GM19023 (cell line): Measurements from ENCODE around the gene OR2AG1.

Source experiments
- ATAC-seq: cut with Tn5 transposase; IDR thresholded peaks from one replicate; pipeline ENCODE4 v1.9.1; 2021; ENCODE audit warnings: mild to moderate bottlenecking, moderate library complexity; ENCODE audit not compliant: unreplicated experiment

Gene OR2AG1

GRCh38 chr11:6782720-6783119, at the start of gene OR2AG1:
Gene OR2AG1 (plus strand): TSS chr11:6783020. CDS start chr11:6785038, 2,018 bp downstream.
- ATAC-seq = no peak

GRCh38 chr11:6733326-6734275, 49.2 kb upstream of the OR2AG1 start:
- no peak for ATAC-seq

GRCh38 chr11:6734616-6735015, 48.2 kb upstream of the OR2AG1 start:
- ATAC-seq = no peak

- ATAC-seq = no peak
Observed at GRCh38 chr11:6735306-6735705, 47.5 kb upstream of the OR2AG1 start.

- no peak for ATAC-seq
Observed at GRCh38 chr11:6736495-6737121, 46.2 kb upstream of the OR2AG1 start.

GRCh38 chr11:6737872-6738466, 44.9 kb upstream of the OR2AG1 start:
- peak; percentile 64 for ATAC-seq

- no peak for ATAC-seq
Observed at GRCh38 chr11:6738590-6738989, 44.2 kb upstream of the OR2AG1 start.

GRCh38 chr11:6742260-6742659, 40.6 kb upstream of the OR2AG1 start:
- no peak for ATAC-seq

- no peak for ATAC-seq
Observed at GRCh38 chr11:6745018-6745417, 37.8 kb upstream of the OR2AG1 start.

- no peak for ATAC-seq
Observed at GRCh38 chr11:6745465-6746015, 37.3 kb upstream of the OR2AG1 start.

GRCh38 chr11:6746086-6746618, 36.7 kb upstream of the OR2AG1 start:
- ATAC-seq = peak; percentile 89

GRCh38 chr11:6746626-6747025, 36.2 kb upstream of the OR2AG1 start:
- ATAC-seq = peak; percentile 25

- ATAC-seq = no peak
Observed at GRCh38 chr11:6747097-6747668, 35.6 kb upstream of the OR2AG1 start.

GRCh38 chr11:6755303-6755952, 27.4 kb upstream of the OR2AG1 start:
- no peak for ATAC-seq

GRCh38 chr11:6755953-6756347, 26.9 kb upstream of the OR2AG1 start:
- ATAC-seq = no peak

- ATAC-seq = peak; percentile 77
Observed at GRCh38 chr11:6757373-6757967, 25.4 kb upstream of the OR2AG1 start.

- ATAC-seq = peak; percentile 90
Observed at GRCh38 chr11:6771926-6772893, 10.6 kb upstream of the OR2AG1 start, which contains the start of gene OR2AG2. Gene OR2AG2 (minus strand): TSS chr11:6771976. CDS start chr11:6768957, 3,019 bp downstream.

GRCh38 chr11:6778518-6778917, 4.3 kb upstream of the OR2AG1 start:
- ATAC-seq = no peak

GRCh38 chr11:6780829-6781228, 2.0 kb upstream of the OR2AG1 start:
- no peak for ATAC-seq
